Erythroblast (primary cell): ENCODE results near the gene ACTMAP.

Source experiments
- DNase-seq, 2 experiments: peaks; one replicate each; lab custom pipeline; 2025; lab: John Stamatoyannopoulos, UW
- GATA1 ChIP-seq: IDR thresholded peaks from 2 replicates; pipeline ENCODE4 v1.6.1; 2011; ENCODE audit warnings: low read depth, mild to moderate bottlenecking, control low read depth, low read length, moderate library complexity
- POLR2A ChIP-seq: IDR thresholded peaks from 2 replicates; pipeline ENCODE4 v1.6.1; 2011; ENCODE audit warnings: mild to moderate bottlenecking, low read length

Gene ACTMAP

DNA sequence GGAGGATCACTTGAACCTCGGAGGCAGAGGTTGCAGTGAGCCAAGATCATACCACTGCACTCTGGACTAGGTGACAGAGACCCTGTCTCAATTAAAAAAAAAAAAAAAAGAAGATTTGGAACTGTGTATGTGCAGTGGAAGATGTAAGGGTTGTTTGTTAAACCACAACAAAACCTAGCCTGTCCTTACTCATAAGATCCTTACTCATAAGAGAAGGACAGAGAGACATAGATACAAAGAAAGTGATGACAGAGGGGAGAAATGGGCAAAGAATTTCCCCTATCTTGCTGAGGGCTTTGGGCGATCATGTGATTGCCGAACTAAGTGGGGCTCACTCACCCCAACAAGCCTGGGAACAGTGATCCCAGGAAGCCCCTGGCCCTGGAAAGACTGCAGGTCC lies 25.4 kb downstream of the ACTMAP start:
- TF ChIP-seq POLR2A (no peak), GATA1 (no peak)
- peak in 1 of 2 experiments; percentile 23 for DNase-seq

- no peak for DNase-seq
- TF ChIP-seq POLR2A: no peak
- TF ChIP-seq GATA1: no peak
Observed at GRCh38 chr19:40724315-40724714, 26.0 kb downstream of the ACTMAP start.

DNA sequence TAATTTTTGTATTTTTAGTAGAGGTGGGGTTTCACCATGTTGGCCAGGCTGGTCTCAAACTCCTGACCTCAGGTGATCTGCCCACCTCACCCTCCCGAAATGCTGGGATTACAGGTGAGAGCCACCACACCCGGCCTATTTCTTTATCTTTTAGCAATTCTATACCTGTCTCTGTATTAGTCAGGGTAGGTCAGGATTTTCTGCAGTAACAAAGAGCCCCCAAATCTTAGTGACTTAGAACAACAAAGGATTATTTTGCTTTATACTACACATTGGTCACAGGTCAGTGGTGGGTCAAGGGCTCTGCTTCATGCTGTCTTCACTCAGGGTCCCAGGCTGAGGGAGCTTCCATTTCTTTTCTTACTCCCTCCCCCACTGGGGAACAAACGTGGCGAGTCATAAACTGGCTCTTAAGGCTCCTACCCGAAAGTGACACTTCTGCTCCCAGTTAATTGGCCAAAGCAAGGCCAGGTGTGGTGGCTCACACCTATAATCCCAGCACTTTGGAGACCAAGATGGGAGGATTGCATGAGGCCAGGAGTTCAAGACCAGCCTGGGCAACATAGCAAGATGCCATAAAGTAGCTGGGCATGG lies 26.5 kb downstream of the ACTMAP start:
- TF ChIP-seq GATA1: no peak
- no peak for TF ChIP-seq POLR2A
- DNase-seq: no peak

- no peak for DNase-seq
- TF ChIP-seq GATA1: no peak
- TF ChIP-seq POLR2A: no peak
Observed at GRCh38 chr19:40721936-40722661, 28.2 kb downstream of the ACTMAP start.

- no peak for TF ChIP-seq GATA1
- TF ChIP-seq POLR2A: no peak
- no peak for DNase-seq
Observed at GRCh38 chr19:40721140-40721486, 29.2 kb downstream of the ACTMAP start.

DNA sequence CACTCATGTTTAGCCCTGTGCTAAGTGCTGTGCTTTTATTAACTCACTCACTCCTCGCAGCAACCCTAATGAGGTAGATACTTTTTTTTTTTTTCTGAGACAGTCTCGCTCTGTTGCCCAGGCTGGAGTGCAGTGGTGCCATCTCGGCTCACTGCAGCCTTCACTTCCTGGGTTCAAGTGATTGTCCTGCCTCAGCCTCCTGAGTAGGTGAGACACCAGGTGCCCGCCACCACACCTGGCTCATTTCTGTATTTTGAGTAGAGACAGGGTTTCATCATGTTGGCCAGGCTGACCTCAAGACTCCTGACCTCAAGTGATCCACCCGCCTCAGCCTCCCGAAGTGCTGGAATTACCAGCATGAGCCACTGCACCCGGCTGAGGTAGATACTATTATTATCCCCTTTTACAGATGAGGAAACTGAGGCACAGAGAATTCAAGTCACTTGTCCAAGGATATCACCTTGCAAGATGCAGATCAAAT lies 30.8 kb downstream of the ACTMAP start:
- no peak for DNase-seq
- TF ChIP-seq POLR2A (no peak), GATA1 (no peak)

DNA sequence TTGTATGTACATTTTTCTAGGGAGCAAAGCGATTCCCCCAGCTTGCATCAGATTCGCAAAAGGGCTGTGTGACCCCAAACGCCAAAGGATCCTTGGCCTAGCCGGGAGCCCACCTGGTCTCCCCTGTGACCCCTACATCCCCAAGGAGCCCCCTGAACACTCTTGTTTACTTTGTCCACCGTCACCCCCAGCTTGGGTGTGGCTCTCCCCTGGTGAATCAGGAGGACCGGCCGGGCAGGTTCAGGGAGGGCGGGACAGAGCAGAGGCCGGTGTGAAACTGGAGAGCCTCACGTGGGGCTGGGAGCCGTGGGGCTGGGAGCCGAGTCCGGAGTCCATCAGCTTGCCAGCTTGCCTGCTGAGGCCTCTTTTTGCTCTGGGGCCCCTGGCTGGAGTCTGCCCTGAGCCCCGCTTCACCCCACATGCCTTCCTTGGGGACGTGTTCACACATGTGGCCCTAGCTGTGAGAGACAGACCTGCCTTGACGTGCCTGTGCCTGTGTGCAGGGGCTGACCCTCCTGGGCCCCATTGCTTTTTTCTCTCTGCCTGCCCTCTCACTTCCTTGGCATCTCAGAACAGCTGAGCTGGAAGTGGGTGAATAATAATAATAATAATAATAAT lies 31.4 kb downstream of the ACTMAP start:
- TF ChIP-seq GATA1 (no peak), POLR2A (no peak)
- DNase-seq: peak; percentile 32 to 57

- TF ChIP-seq GATA1: no peak
- peak in 1 of 2 experiments; percentile 47 for DNase-seq
Observed at GRCh38 chr19:40717880-40718773, 32.1 kb downstream of the ACTMAP start.

DNA sequence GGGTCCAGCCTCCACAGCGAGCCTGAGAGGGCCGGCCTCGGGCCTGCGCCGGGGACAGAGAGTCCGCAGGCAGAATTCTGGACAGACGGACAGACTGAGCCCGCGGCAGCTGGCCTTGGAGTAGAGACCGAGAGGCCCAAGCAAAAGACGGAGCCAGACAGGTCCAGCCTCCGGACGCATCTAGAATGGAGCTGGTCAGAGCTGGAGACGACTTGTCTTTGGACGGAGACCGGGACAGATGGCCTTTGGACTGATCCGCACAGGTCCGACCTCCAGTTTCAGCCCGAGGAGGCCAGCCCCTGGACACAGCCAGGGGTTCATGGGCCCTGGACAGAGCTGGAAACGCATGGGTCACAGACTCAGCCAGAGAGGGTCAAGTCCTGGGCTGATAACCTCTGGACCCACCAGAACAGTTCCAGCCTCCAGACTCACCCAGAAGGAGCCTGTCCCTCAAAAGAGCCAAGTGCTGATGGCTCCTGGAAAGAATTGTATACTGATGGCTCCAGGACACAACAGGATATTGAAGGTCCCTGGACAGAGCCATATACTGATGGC lies 32.9 kb downstream of the ACTMAP start:
- no peak for DNase-seq
- no peak for TF ChIP-seq POLR2A
- no peak for TF ChIP-seq GATA1

GRCh38 chr19:40716482-40717324 lies 33.6 kb downstream of the ACTMAP start, which contains the start of the genes COQ8B and ITPKC:
TSS of gene COQ8B (minus strand) at chr19:40716886. CDS start at chr19:40714632, 2,254 bp downstream.
TSS of gene ITPKC (plus strand) at chr19:40717112. CDS start at chr19:40717136, 24 bp downstream.
- no peak for TF ChIP-seq GATA1
- TF ChIP-seq POLR2A: peak; percentile 67
- peak; percentile 95 to 97 for DNase-seq

- peak; percentile 72 to 78 for DNase-seq
- TF ChIP-seq POLR2A (no peak), GATA1 (no peak)
Observed at GRCh38 chr19:40716031-40716481, 34.2 kb downstream of the ACTMAP start.

- TF ChIP-seq POLR2A (no peak), GATA1 (no peak)
- peak; percentile 92 to 95 for DNase-seq
Observed at GRCh38 chr19:40714441-40715299, 35.6 kb downstream of the ACTMAP start.
